ENCODE measurements around the gene KPRP. TPM values are rescaled to one million over a fixed set of nuclear protein-coding genes. Genes with fewer than 3 reads are reported as not detected.

Gene KPRP
- total RNA-seq, 4 donors from 2014 or later: not detected

GRCh38 chr1:152737997-152738396, 19.8 kb upstream of the KPRP start:
- WGBS, 2 donors: 74 to 82% methylated on average over 5 of the region's 5 CpGs
- no peak for TF ChIP-seq EP300 (IDR thresholded peaks at IDR 0.05)
- no peak for TF ChIP-seq POLR2A (IDR thresholded peaks at IDR 0.05)
- no peak for TF ChIP-seq CTCF (IDR thresholded peaks at IDR 0.05)

GRCh38 chr1:152739841-152740240, 18.0 kb upstream of the KPRP start:
- no peak for DNase-seq (ENCODE audit: low spot score in 2 of 2)
- no peaks in the 10 kb centered on the region for H3K27me3 ChIP-seq
- WGBS, 2 donors: 79 to 80% methylated on average over 3 of the region's 3 CpGs
- no peaks in the 10 kb centered on the region for H3K36me3 ChIP-seq
- TF ChIP-seq CTCF (IDR thresholded peaks at IDR 0.05): no peak
- TF ChIP-seq POLR2A (IDR thresholded peaks at IDR 0.05): no peak
- TF ChIP-seq EP300 (IDR thresholded peaks at IDR 0.05): no peak
- no peak overlapping the region for H3K27ac ChIP-seq
- H3K9me3 ChIP-seq: no peaks in the 10 kb centered on the region
- no peak overlapping the region for H3K4me3 ChIP-seq
- no peaks in the 10 kb centered on the region for H3K4me1 ChIP-seq

More at GRCh38 chr1:152737997-152738396, 19.8 kb upstream of the KPRP start:
- Histone ChIP-seq H3K27me3 (no peaks in the 10 kb centered on the region), H3K36me3 (no peaks in the 10 kb centered on the region), H3K9me3 (no peaks in the 10 kb centered on the region), H3K27ac (no peak overlapping the region), H3K4me3 (no peak overlapping the region), H3K4me1 (no peaks in the 10 kb centered on the region)
- DNase-seq (ENCODE audit: low spot score in 2 of 2): no peak

GRCh38 chr1:152741656-152742055, 16.2 kb upstream of the KPRP start:
- no peak for DNase-seq (ENCODE audit: low spot score in 2 of 2)
- no peak overlapping the region for H3K27ac ChIP-seq
- no peak for TF ChIP-seq CTCF (IDR thresholded peaks at IDR 0.05)
- TF ChIP-seq POLR2A (IDR thresholded peaks at IDR 0.05): no peak
- no peak for TF ChIP-seq EP300 (IDR thresholded peaks at IDR 0.05)
- no peaks in the 10 kb centered on the region for H3K4me1 ChIP-seq
- no peaks in the 10 kb centered on the region for H3K27me3 ChIP-seq
- H3K9me3 ChIP-seq: no peaks in the 10 kb centered on the region
- H3K36me3 ChIP-seq: no peaks in the 10 kb centered on the region
- no peak overlapping the region for H3K4me3 ChIP-seq

GRCh38 chr1:152743371-152744145, 14.3 kb upstream of the KPRP start:
- no peak overlapping the region for H3K4me3 ChIP-seq
- H3K36me3 ChIP-seq: no peaks in the 10 kb centered on the region
- DNase-seq (ENCODE audit: low spot score in 2 of 2): no peak
- no peaks in the 10 kb centered on the region for H3K9me3 ChIP-seq
- no peaks in the 10 kb centered on the region for H3K4me1 ChIP-seq
- H3K27me3 ChIP-seq: no peaks in the 10 kb centered on the region
- WGBS, 2 donors: 62 to 63% methylated on average over 2 of the region's 2 CpGs
- H3K27ac ChIP-seq: no peak overlapping the region
- TF ChIP-seq POLR2A (IDR thresholded peaks at IDR 0.05): no peak
- no peak for TF ChIP-seq CTCF (IDR thresholded peaks at IDR 0.05)
- TF ChIP-seq EP300 (IDR thresholded peaks at IDR 0.05): no peak

GRCh38 chr1:152745289-152745704, 12.5 kb upstream of the KPRP start:
- no peaks in the 10 kb centered on the region for H3K4me1 ChIP-seq
- no peak for DNase-seq (ENCODE audit: low spot score in 2 of 2)
- H3K27ac ChIP-seq: no peak overlapping the region
- no peak overlapping the region for H3K4me3 ChIP-seq
- no peaks in the 10 kb centered on the region for H3K9me3 ChIP-seq
- no peaks in the 10 kb centered on the region for H3K27me3 ChIP-seq
- no peaks in the 10 kb centered on the region for H3K36me3 ChIP-seq
- no peak for TF ChIP-seq EP300 (IDR thresholded peaks at IDR 0.05)
- TF ChIP-seq POLR2A (IDR thresholded peaks at IDR 0.05): no peak
- TF ChIP-seq CTCF (IDR thresholded peaks at IDR 0.05): no peak
- WGBS, 2 donors: 65 to 81% methylated on average over 4 of the region's 4 CpGs

All from tibial nerve (tissue), 4 donors.